A549 treated with AZD2906 at 1 μM for 4 hours (cell line): ENCODE data around the gene MRPS18B. TPM values are rescaled to one million over a fixed set of nuclear protein-coding genes. Genes with fewer than 3 reads are reported as not detected.

Experiments
- total RNA-seq: library from RNA; stranded (reverse); fragments of 200-300 nt; extraction: Qiagen RNA extraction; gene quantifications from 5 replicates; pipeline ENCODE4 v1.2.3, GENCODE V29; 2022

Gene MRPS18B
- 70.3 to 114 TPM (median 72.6 TPM) in 5 replicates for total RNA-seq

DNA sequence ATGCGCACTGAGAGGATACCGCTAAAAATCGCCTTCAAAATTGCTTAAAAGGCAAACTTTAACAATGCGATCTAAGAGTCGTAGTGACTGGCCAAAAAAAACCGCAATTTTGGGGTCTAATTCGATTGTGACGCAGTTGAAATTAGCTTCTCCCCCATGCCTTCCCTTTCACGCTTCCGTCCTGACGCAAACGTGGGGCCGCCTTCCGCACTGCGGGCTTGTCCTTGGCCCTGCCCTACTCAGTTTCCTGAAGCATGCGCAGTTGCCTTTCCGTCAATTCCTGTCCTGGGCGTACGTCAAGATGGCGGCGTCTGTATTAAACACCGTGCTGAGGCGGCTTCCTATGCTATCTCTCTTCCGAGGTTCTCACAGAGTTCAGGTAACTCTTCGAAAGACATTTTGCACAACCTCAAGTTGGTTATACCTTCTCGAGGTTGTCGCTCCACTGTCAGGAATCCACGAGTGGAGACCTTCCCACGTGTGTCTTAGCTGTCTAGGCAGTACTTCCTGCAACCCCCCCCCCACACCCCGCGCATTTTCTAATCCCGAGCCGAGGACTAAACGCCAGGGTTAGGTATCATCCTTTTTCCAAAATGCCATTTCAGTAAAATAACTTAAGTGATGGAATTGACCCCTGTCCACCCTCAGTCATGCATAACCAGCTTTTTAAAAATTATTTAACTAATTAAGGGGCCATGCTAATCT lies at the start of gene MRPS18B:
TSS of gene MRPS18B (plus strand) at position 276 of the 705 bp plus-strand sequence. CDS start at position 302, 26 bp downstream.

DNA sequence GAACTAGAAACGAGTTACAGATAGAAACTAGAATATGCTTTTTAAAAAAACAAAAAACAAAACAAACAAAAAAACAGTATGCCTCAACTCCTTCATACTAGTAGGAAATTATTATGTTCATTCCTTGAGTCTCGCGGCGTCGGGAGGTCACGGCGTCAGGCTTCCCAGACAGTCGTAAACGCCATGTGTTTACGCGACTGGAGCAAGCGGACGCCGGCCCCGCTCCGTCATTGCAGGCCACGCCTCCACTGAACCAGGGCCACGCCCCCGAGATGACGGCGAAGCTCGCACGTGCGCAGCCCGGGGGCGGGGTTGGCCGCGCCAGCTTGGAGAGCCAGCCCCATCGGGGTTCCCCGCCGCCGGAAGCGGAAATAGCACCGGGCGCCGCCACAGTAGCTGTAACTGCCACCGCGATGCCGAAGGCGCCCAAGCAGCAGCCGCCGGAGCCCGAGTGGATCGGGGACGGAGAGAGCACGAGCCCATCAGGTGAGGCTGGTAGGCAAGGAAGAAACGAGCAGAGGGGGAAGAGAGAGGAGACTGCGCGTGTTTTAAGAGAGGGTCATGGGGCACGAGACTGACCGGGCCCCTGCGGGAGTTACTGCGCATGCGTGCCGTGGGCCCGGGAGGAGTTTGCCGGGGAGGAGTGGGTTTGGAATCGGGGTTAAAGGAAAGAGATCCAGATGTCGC lies 46.4 kb upstream of the MRPS18B start, which contains the start of gene ABCF1:
TSS of gene ABCF1 (plus strand) at position 368 of the 687 bp plus-strand sequence. CDS start at position 414, 46 bp downstream.

DNA sequence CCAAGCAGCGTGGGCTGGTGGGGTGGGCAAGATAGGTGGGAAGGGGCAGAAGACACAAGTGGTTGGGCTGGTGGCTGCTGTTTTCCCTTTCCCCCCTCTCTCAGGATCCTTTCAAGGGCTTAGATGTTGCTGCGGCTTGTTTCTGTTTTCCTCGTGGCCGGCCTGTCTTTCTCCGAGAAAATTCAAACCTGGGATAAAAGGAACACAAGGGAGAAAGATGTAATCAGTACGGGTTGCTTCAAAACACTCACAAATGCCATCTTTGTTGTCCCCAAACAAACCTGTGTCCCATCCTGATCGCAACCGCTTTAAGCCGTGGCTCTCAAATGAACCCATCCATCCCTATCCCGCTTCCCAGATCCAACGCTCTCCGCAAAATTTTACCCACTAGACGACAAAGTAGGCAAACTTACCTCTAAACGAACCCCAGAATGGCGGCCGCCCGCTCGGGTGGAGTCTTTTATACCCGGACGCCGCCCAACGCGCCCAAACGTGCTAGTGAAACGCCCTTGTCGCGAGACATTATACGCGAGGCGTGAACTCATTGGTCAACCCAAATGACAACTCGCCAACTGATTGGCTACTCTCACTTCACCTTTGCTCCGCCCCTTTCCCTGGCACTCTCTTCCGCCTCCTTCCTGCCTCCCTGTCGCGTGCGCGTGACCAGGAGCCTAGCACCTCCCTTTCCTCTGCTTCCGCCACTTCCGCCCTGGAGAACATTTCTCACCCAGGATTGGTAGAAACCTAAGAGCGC lies 652 bp upstream of the MRPS18B start, which contains the start of gene PPP1R10:
TSS of gene PPP1R10 (minus strand) at position 433 of the 754 bp plus-strand sequence. CDS start 7,299 bp downstream, outside the sequence.

DNA sequence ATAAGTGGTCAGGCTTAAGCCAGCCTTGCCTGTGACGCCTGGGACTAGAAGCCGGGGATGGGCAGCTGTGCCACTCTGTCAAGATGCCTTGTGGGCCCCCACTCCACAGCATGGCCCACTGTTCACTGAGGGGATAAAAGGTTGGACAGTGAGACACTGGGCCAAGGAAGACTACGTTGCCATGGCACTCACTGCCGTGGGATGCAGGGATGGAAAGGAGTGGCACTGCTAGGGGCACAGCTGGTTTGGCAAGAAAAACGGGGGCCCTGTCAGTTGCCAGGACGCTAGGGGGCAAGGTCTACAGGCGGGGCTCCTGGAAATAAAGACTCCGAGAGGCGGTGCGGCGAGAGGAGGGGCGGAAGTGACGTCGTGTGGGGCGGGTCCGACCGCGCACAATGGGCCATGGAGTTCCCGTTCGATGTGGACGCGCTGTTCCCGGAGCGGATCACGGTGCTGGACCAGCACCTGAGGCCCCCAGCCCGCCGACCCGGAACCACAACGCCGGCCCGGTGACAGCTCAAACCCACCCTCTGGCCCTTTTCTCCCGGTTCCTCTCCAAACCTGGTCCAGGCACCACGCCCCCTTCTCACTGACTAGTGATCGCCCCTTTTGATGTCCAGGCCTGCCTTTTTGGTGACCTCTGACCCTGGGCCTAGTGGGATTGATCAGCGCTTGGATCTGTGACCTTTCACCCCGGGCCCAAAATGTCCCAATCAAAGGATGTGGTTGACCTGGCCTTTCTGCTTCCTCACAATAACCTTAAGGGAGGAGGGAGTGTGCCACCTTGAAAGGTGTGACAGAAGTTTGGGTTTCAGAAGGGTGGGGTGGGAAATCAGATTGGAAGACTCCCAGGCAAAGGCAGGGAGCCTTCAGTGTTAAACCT lies 9.1 kb downstream of the MRPS18B start, which contains the start of gene ATAT1:
TSS of gene ATAT1 (plus strand) at position 391 of the 883 bp plus-strand sequence.

DNA sequence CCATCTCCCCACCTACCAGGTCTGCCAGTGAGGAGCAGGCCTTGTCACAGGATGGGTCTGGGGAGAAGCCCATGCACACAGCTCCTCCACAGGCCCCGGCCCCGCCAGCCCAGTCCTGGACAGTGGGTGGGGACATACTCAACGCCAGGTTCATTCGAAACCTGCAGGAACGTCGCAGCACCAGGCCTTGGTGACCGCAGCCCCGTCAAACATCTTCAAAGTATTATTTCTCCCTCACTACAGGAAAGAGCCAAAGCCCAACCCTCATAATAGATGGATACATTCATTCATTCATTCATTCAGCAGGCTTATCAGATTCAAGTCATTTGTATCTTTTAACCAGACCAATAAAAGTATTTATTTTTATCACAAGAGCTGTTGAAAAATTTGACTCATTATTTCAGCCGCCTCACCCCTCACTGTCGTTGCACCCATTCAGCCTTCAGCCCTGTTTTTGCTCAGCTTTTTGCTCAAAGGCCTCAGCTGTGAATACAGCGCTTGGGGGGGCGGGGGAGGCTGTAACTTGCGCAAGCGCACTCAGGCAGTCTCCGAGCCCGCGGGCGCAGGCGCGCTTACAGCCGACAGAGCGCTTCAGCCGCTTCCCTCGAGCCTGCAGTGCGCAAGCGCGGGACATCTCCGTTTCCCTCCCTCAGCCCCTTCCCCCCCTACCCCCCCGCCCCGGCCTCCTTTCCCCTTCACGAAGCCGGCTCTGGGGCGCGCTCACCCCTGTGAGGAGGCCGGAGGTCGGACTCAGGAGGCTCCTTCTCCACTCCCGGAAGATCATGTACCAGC lies 29.0 kb downstream of the MRPS18B start, which contains the start of gene C6orf136:
TSS of gene C6orf136 (plus strand) at position 684 of the 792 bp plus-strand sequence. CDS start at position 783, 99 bp downstream.

DNA sequence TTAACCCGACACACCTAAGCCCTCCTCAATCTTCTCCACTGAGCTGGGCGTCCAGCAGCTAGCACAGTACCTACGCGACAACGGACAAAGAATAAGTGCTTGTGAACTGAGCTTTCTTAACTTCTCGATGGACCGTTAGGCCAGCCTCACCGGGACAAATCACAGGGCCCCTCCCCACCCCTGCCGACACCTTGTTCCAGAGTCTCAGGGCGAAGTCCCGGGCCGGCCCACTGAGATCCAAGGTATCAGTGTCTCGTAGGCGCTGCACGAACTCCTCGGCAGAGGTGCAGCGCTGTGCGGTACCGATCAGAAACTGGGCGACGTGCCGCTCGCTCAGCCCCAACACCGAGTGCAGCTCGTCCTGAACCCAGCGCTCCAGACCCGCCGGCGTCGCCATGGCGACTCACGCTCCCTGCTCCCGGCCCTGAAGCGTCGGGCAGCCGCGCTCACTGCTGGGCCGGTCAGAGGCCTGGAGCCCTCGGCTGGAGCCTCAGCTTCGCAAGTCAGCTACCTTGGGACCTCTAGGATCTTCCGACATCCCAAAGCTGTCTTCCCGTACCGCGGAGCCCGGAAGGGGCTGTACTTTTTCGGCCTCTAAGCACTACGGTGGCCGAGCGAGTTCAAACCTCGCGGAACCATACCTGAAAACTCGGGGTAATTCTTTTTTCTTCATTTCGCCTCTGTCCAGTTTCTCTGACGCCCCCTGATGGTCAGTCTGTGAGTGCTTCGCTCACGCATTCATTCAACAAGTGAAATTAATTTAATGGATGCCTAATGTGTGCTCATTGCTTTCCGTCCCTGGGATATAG lies 55.0 kb downstream of the MRPS18B start, which contains the start of gene DHX16:
TSS of gene DHX16 (minus strand) at position 562 of the 809 bp plus-strand sequence. CDS start at position 397, 165 bp downstream.

Other genes starting within 250 kb of the MRPS18B start
- gene HLA-E, start 128.3 kb upstream of the MRPS18B start, total RNA-seq = 58.6 to 63.1 TPM (median 60.4 TPM) in 5 replicates
- 26.8 to 32.9 TPM (median 30.8 TPM) in 5 replicates for gene GNL1, start 61.4 kb upstream of the MRPS18B start, total RNA-seq
- gene PRR3, start 60.5 kb upstream of the MRPS18B start, total RNA-seq = 15.2 to 17.3 TPM (median 16.5 TPM) in 5 replicates
- 45.1 to 57.4 TPM (median 48.6 TPM) in 5 replicates for gene ABCF1, start 46.4 kb upstream of the MRPS18B start, total RNA-seq
- gene PPP1R10, start 597 bp upstream of the MRPS18B start, total RNA-seq = 27.6 to 43.6 TPM (median 31.5 TPM) in 5 replicates
- 4.9 to 6.4 TPM (median 5.8 TPM) in 5 replicates for gene ATAT1, start 9.0 kb downstream of the MRPS18B start, total RNA-seq
- gene C6orf136, start 29.3 kb downstream of the MRPS18B start, total RNA-seq = 10.9 to 13.6 TPM (median 13.2 TPM) in 5 replicates
- gene DHX16, start 55.2 kb downstream of the MRPS18B start, total RNA-seq = 25.9 to 28.6 TPM (median 27.0 TPM) in 5 replicates
- 38.8 to 45.2 TPM (median 41.3 TPM) in 5 replicates for gene PPP1R18, start 68.8 kb downstream of the MRPS18B start, total RNA-seq
- gene NRM, start 73.1 kb downstream of the MRPS18B start, total RNA-seq = 21.7 to 28.7 TPM (median 27.9 TPM) in 5 replicates
- gene MDC1, start 99.4 kb downstream of the MRPS18B start, total RNA-seq = 15.5 to 19.2 TPM (median 15.8 TPM) in 5 replicates
- gene TUBB, start 102.5 kb downstream of the MRPS18B start, total RNA-seq = 793 to 945 TPM (median 901 TPM) in 5 replicates
- 83.5 to 93.1 TPM (median 90.0 TPM) in 5 replicates for gene FLOT1, start 124.8 kb downstream of the MRPS18B start, total RNA-seq
- gene IER3, start 126.7 kb downstream of the MRPS18B start, total RNA-seq = 40.1 to 61.9 TPM (median 59.7 TPM) in 5 replicates